HG02588 (cell line): Measurements from ENCODE around the gene KERA.

Source experiments
- ATAC-seq: cut with Tn5 transposase; IDR thresholded peaks from one replicate; pipeline ENCODE4 v1.9.1; 2021; ENCODE audit warnings: mild to moderate bottlenecking, moderate library complexity; ENCODE audit not compliant: unreplicated experiment

Gene KERA

GRCh38 chr12:91074154-91074709 lies 16.4 kb upstream of the KERA start:
- no peak for ATAC-seq

GRCh38 chr12:91073426-91073825 lies 15.6 kb upstream of the KERA start:
- no peak for ATAC-seq

- no peak for ATAC-seq
These were observed 15.1 kb upstream of the KERA start for GRCh38 chr12:91072931-91073330.

DNA sequence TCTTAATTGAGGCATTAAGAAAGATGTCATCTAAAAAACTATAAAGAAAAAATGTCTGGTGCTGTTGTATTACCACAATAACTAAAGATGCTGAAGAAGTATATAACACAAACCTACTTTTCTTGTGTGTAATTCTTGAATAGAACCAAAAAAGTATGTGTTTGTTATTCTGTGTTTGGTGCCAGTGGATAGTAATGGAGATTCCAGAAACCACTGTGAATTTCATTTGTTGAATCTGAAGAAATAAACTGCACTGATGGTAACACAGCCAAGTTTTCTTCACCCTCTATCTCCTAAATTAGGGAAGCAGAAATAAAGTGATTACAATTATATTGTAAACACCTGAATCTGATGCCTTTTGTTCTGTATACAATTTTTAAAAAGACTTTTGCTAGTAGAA lies 13.1 kb upstream of the KERA start:
- ATAC-seq = no peak

GRCh38 chr12:91065396-91065795 lies 7.6 kb upstream of the KERA start:
- no peak for ATAC-seq

- no peak for ATAC-seq
These were observed 6.8 kb upstream of the KERA start for GRCh38 chr12:91064640-91065039.

GRCh38 chr12:91061091-91061490 lies 3.3 kb upstream of the KERA start:
- ATAC-seq = no peak

DNA sequence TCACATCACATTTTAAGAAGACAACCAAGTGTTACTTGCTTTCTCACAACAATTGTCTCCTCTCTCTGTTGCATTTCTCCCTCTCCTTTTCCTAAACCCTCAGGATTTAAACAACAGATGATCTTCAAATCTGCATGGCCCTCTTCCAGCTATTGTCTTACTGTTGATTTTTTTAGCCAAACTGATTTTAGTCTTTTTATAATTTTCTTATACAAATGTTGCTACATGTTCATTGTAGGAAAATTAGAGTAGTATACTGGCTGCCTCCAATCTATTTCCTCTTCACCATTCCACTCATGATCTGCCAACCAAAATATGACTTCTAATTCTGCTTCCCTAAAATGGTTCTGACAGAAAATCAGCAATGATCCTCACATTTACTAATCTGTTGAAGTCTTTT lies 1.4 kb upstream of the KERA start:
- no peak for ATAC-seq

- ATAC-seq = no peak
These were observed 962 bp upstream of the KERA start for GRCh38 chr12:91058786-91059185.

DNA sequence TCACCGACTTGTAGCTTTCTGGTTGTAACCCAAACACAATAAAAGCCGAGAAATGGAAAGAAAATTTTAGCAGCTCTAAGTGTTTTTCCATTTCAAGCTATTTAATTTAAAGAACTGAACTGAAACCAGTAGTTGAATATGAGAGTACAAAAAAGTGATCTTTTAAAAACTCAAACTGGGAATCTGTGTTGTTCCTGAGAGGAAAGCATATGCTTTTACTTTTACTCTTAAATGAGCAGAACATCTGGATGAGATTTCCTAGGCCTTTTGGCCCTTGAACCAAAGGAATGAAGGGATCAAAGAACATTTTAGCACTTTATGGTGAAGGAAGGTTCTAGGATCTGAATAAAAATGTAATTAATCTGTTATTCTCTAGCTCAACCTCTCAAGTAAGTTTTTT lies 1.3 kb downstream of the KERA start:
- no peak for ATAC-seq

DNA sequence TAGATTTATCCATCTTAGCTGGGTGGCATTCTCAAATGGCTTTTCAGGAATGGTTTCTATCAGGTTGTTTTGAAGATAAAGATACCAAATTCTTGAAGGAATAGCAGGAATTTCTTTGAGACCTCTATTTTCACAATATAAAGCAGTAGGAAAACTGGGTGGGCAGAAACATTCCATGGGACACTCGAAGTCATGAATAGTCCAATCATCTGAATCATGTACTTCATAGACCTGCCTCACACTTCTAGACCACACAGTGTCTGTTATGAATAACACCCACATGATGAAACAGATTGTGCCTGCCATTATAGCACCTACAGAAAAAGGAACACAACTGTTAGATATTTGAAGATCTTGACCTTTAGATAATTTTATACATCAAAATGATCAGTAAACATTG lies 1.8 kb downstream of the KERA start:
- ATAC-seq = no peak

DNA sequence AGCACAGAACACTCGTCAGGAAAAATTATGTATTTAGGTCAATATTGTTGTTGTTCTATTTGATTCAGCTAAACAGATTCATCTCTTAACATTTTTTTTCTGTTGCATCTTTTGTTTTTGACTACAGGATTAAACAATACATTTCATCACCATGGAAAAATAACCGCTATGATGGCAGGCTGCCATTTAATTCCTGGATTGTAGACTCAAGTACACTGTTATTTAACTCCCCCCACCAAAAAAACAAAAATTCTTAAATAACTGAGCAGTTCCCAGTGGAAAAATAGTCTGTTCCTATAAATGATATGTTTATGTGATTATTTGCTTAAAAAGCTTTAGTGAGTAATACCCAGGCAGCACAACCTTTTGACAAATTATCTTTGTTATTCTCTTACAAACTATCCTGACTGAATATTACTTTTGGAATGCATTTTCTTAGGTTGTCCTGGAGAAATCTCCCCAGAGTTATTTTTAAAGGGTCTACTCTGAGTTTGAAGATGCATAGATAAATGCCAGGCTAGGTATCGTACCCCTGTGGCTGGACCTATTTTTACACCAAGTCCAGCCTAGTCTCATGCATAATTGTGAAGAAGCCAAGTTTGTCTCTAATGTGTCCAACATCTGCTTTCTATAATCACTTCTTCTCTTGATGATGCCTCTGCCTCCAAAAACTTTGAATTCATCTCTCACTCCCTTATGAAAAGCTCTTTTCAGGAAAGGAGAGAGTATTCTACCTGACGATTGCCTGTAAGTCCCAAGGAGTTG lies 3.7 kb downstream of the KERA start:
- no peak for ATAC-seq

- ATAC-seq = no peak
These were observed 5.8 kb downstream of the KERA start for GRCh38 chr12:91052026-91052425.

DNA sequence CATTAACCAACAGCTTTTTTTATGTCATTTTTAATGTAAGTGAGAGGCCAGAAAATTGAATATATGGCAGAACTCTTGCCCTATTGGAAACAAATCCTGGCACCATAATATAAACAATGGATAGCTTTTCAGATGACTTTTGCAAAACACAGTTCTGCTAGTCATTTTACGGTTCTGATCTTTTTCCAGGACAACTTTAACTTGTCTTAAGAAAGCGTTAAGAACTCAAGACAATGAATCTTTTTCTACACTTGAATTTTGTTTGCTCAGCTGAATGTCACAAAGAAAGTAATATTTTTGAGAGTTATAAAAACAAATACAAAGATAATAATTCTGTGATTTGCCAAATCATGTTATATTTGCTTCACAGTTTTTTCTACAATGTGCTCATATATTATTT lies 13.2 kb downstream of the KERA start:
- ATAC-seq = no peak

GRCh38 chr12:91043408-91043807 lies 14.4 kb downstream of the KERA start:
- no peak for ATAC-seq

- ATAC-seq = no peak
These were observed 17.6 kb downstream of the KERA start for GRCh38 chr12:91040096-91040755.

GRCh38 chr12:91037276-91037675 lies 20.5 kb downstream of the KERA start:
- ATAC-seq = no peak

GRCh38 chr12:91033251-91033650 lies 24.6 kb downstream of the KERA start:
- ATAC-seq = no peak

DNA sequence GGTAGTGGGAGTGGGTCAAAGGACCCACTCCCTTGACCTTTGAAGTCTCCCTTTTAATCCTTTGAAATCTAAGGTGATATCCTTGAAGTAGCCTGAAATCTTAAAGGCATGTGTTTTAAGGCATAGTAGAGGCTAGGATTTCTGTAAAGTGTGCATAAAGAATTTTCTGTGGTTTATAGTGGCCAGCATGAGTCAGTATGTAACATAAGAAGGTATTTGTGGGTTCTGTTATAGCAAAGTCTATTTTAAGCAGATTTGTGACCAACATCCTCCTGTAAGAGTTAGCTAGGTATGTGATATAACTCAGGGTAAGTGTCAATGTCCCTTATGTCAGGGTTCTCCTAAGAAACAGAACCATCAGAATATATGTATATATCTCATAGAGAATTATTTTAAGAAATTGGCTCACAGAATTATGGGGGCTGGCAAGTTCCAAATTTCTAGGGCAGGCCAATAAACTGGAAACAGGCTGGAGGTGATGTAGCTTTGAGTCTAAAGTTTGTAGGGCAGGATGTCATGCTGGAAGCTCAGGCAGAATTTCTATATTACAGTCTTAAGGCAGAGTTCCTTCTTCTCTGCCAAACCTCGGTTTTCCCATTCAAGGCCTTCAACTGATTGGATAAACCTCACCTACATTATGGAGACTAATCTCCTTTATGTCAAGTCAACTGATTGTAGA lies 34.4 kb downstream of the KERA start:
- ATAC-seq = no peak

- ATAC-seq = no peak
These were observed 36.7 kb downstream of the KERA start for GRCh38 chr12:91021076-91021475.

DNA sequence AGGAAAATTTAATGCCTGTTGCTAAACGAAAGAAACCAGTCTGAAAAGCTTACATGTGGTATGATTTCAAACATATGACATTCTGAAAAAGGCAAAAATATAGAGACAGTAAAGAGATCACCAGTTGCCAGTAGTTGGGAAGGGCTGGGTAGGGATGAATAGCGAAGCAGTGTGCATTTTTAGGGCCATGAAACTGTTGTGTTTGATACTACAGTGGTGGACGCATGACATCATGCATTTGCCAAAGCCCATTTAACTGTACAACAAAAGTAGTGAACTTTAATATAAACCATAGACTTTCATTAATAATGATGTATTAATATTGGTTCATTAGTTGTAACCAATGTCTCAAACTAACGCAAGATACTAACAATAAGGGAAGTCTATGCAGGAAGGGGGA lies 38.4 kb downstream of the KERA start:
- no peak for ATAC-seq
